Kidney tubule cell (primary cell): Measurements from ENCODE around the gene MS4A15.
A peak's percentile ranks its signal among the peaks of the same experiment; 100 is the strongest.
"Not testable (repeated sequence)": the region's sequence is repeated elsewhere in the genome, so short reads cannot be mapped to it uniquely, and the experiment has no call there.

Source experiments
- DNase-seq: peaks from one replicate; pipeline ENCODE4 v3.0.0-alpha.2; 2018; ENCODE audit warnings: low spot score

Gene MS4A15

DNA sequence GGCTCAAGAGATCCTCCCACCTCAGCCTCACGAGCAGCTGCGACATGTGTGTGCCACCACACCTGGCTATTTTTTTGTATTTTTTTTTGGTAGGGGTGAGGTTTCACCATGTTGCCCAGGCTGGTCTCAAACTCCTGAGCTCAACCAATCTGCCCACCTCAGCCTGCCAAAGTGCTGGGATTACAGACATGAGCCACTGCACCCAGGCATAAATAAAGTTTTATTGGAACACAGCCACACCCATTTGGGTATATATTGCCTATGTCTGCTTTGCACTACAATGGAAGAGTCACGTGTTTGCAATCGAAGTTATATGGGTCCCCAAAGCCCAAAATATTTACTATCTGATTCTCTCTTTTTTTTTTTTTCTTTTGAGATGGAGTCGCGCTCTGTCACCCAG is 1.8 kb upstream of the MS4A15 start:
- DNase-seq: no peak

DNA sequence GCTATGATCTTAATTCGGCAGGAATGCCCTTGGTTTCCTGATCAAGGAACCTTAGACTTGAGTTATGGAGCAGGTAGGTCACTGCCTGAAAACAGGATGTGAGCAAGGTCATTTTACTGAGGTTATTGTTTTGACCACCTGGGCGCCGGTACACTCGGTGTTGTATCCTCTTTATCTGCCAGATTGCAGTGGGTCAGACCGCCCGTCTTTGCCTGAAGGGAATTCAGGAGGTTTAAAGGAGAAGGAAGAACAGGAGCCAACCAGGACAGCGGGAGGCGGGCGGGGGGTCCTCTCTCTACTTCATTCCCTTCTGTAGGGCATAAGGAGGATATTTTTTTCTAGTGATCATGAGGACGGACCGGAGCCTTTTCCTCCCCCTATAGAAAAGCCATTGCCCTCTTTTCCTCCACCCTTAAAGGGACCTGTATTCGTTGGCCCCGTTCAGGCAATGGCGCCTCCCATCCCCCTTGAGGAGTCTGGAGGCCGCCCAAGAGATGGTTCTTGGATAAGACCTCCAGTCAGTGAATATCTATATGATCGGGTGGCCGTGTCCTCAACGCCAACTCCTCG is 649 bp downstream of the MS4A15 start:
- DNase-seq: no peak

DNA sequence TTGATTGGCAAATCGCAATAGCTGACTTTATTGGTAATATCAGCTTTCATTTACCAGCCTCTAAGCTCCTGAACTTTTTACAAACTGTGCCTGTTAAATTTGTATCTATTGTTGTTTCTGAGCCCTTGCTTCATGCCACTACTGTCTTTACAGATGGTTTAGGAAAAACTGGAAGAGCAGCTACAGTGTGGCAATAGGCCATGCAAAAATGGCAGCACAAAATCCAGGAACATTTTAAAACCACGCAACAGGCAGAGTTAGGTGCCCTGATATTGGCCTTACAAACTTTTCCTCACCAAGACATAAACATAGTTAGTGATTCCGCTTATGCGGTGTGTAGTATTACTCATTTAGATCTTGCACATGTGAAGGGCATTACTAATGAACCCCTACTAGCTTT is 2.0 kb downstream of the MS4A15 start:
- DNase-seq: not testable (repeated sequence)

DNA sequence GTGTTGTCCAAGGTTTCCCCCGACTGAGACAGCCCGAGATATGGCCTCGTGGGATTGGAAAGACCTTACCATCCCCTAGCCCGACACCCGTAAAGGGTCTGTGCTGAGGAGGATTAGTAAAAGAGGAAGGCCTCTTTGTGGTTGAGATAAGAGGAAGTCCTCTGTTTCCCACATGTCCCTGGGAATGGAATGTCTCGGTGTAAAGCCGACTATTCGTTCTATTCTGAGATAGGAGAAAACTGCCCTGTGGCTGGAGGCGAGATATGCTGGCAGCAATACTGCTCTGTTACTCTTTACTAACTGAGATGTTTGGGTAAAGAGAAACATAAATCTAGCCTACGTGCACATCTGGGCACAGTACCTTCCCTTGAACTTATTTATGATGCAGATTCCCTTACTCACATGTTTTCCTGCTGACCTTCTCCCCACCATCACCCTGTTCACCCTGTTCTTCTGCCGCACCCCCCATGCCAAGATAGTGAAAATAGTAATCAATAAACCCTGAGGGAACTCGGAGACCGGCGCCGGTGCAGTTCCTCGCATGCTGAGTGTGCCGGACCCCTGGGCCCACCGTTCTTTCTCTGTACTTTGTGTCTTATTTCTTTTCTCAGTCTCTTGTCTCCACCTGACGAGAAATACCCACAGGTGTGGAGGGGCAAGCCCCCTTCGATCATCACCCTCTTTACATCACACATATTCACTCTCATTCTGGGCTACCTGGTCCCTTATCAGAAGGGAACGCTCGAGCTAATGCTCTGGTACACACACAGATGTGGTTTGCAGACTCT is 3.0 kb downstream of the MS4A15 start:
- not testable (repeated sequence) for DNase-seq

DNA sequence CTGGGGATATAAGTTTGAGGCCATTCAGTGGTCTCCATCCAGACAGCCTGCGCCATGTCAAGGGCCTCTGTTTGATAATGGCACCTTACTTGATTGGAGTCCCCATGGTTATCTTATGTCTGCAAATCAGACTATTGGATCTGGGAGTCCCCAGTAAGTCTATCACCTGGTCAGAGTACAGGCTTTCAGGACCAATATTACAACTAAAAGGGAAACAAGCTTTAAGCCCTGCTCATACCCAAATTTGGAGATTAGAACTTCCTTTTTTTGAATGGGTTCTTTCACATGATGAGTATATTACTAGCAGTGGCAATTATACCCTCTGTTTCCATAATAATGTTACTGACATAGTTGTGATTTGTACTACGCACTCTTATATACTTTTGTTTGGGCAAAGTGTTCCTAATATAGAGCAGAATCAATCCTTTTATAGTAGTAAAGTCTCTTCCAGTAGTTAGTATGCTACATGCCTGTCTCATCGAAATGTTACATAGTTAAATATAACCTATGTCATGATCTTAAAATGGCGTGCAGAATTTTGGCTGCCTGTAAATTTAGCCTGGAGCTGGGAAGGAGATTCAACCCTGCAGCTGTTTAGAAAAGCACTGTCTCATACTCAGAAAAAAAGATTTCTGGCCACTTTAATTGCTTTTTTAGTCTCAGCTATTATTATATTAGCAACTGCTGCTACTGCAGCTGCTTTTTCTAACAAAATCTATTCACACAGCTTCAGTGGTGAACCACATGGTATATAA is 4.9 kb downstream of the MS4A15 start:
- DNase-seq: no peak

DNA sequence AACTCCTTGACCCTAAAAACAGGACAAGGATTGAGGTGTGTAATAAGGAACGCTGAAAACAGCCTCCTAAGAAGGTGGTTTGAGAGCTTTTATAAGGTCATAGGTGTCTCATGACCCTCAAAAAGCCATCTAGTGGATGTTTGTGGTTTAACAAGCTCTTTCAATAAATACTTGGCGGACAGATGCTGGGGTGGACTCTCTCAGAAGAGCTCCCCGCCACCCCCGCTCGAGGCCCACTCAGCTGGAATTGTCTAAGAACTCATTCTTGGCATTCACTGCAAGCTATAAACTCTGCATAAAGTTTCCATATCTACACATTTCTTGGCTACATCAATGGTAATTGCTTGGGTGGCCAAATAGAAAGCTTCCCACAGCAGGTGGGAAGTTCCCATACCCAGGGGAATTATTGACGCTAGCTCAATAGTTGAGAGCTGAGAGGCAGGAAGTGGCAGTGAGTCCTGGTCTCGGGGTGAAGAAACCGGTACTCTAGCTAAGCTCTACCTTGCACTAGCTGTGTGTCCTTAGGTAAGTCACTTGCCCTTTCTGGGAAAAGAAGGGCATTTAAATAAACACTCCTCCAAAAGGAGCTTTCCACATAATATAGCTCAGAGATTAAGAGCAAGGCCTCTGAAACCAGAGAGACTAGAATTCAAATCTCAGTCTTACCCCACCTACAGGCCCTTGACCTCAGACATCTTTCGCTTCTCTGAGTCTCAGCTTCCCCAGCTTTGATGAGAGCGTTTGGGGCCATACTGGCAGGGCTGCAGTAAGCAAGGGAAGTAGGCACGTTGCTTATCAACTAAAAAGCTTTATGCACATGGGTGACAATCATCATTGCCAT is 6.4 kb downstream of the MS4A15 start:
- peak; percentile 5 for DNase-seq

DNA sequence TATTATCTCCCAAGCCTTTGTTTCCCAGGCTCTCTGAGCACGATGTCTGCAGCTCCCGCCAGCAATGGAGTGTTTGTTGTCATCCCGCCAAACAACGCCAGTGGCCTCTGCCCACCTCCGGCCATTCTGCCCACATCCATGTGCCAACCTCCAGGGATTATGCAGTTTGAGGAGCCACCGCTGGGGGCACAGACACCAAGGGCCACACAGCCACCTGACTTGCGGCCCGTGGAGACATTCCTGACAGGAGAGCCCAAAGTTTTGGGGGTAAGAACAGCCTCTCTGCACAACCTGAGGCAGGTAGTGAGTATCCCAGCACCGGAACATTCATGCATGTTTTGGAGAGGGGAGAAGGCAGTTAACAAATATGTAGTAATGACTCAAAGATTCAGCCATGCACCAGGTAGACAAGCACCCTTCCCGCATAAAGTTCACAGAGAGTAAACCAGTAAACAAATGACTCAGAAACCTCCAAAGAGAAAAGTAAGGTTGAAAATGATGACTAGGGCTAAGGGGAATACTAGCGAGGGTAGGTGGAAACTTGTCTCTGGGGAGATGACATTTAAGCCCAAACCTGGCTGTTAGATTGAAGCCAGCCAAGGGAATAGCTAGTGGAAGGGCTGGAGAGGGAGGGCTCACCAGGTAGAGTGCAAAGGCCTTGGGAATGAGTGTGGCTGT is 7.2 kb downstream of the MS4A15 start:
- DNase-seq: no peak

DNA sequence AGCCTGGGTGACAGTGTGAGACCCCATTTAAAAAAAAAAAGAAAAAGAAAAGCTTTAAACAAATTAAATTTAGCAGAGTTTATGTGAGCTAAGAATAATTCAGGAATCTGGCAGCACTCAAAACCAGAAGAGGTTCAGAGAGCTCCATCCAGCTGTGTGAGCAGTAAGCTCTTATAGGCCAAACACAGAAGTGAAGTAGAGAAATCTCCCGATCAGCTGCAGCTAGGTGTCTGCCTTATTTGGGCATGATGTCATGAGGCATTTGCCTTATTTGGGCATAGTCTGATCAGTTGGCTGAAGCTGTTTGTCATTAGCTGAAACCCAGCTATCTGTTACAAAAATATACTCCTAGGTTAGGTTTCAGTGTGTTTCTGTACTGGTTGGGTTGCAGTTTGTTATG is 8.2 kb downstream of the MS4A15 start:
- DNase-seq: no peak

DNA sequence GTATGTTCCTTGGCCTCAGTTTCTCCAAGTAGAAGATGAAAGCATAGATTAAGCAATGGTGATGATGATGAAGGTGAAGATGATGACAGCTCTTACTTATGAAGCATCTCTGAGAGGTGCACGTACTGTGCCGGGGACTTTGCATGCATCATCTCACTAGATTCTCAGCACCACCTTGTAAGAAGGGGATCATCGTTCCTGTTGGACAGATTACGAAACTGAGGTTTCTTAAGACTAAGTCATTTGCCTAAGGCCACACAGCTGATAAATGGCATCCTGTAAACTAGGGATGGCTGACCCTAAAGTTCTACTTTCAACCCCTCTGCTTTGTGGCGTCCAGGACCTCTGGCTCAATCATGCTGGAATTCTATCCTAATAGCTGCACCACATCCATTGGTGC is 8.7 kb downstream of the MS4A15 start:
- DNase-seq: no peak

DNA sequence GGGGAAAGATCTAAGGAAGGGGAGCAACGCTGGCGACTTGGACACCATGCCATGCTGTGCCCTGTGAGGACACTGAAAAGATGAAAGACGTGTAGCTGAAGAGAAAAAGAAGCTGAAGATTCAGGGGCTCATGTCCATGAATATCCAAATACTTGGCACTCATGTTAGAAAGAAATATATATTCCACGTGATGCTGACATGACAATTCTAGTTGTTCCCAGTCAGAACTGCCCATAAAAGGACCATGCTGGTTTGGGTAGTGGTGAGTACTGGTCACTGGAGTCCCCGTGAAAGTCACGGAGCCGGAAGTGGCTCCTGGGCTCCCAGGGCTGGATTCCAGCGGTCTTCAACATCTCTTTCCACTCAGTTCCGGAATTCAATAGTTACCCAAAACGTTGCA is 9.9 kb downstream of the MS4A15 start:
- no peak for DNase-seq

DNA sequence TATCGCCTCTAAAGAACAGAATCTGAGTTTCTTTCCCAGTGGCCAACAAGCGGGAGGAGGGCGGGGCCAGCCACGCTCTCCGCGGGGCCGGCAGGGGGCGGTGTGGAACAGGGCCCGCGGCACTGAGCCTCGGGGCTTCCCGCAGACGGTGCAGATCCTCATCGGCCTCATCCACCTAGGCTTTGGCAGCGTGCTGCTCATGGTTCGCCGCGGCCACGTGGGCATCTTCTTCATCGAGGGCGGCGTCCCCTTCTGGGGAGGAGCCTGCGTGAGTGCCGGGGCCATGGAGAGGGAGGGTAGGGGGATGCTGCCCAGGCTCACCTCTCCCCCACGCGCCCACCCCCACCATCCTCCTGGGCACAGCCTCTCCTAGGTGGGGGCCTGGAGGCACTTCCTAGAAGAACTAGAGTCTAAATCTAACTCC is 10.7 kb downstream of the MS4A15 start:
- DNase-seq: peak; percentile 4

DNA sequence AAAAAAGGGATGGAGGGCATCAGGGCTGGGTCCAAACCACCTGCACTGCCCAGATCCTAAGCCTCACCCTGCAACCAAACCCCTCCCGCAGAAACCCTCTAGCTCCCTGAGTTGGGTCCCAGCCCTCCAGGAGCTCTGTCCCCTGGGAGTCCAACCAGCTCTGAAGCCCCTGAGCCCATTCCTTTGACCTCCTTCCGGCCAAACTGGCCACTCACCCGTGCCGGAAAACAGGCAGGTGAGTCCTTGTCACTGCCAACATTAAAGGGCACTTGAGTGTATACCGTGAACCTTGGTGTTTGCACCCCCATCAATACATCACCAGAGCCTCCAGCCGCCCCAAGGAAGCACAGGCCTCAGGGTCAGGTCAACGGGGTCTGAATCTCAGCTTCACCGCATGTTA is 11.5 kb downstream of the MS4A15 start:
- DNase-seq: no peak

DNA sequence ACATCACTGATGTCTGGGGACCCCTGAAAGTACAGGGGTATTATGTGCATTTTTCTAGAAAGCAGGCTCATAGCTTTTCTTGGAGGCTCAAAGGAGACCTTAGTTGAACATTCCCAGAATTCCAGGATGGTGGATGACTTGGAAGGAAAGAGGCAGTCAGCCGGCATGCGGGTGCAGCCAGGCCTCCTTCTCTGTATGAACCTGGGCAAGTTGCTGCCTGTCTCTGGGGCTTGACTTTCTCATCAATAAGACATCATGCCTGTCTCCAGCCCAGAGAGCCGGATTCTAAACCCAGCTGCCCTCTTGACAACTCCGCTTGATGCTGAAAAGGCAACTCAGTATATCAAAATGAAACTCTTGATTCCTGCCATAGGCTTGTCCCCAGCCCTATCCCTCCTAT is 12.6 kb downstream of the MS4A15 start:
- no peak for DNase-seq

DNA sequence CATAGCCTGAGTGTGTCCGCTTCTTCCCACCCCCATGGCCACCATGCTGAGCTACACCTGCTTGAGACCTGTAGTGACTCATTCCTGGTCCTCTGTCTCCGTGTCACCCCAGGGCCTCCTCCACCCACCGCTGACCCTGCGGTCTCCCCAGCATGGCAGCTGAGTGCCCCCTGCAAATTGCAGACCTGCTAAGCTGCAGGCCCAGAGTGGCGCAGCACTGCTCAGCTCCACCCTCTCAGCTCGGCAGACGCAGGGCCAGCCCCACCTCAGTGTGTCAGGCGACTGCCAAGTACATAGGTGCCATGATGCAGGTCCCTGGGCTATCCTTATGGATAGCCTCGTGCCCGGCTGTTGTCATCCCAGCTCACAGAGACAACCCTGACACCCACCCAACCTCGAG is 13.1 kb downstream of the MS4A15 start:
- DNase-seq: no peak

DNA sequence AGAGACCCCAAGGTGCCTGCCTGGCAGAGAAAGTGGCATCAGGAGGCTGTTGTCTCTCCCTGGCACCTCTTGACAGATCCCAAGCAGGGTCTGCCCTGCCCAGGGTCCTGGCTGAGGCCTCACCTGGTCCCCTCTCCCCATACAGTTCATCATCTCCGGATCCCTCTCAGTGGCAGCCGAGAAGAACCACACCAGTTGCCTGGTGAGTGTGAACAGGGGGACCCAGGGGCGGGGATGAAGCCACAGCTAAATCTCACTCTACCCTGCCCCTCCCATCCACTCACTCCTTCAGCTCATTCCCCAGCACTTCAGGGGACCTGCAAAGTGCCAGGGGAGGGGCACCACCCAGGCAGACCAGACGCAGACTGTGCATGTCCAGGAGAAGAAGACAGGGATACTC is 14.5 kb downstream of the MS4A15 start:
- DNase-seq: no peak

DNA sequence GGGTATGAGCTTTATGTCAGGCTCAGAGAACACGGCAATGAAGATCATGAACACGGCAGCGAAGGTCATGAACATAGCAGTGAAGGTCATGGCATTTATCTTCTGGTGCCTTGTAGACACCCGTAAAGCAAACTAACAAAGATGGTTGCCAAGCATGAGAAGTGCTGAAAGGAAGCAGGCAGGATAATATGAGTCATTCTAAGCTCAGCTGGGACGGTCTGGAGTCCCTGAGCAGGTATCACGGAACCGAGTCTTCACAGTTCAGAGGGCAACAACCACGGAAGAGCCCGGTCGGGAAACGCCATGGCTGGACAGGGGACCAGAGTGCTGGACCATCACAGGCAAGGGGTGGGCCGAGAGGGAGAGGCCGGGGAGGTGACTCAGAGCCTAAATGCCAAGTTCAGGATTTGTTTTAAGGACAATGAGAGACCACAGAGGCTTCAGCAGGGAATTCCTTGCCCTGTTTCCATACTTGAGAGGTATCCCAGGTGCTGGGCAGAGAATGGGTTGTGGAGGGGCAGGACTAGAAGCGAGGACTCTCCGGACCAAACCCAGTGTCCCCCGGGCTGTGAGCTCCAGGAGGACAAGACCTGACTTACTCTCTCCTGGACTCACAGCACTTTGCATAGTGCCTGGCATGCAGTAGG is 15.3 kb downstream of the MS4A15 start:
- peak; percentile 9 for DNase-seq

DNA sequence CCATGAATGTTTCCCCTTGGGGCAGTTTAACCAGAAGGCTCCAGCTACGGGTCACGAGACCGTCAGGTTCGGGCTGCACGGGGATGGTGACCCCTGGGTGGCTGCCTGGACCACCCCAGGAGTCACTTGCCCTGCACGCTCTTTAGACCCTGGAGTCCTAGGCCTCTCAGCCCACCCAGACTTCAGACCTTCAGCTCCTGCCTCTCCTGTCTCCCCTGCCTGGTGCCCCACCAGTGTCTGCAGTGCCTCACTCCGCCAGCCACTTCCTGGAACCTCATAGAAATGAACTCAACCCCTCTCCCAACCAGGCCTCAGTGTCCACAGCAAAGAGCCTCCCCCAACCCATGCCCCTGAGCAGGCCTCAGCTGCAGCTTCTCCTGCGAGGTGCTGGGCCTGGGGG is 16.0 kb downstream of the MS4A15 start:
- no peak for DNase-seq

DNA sequence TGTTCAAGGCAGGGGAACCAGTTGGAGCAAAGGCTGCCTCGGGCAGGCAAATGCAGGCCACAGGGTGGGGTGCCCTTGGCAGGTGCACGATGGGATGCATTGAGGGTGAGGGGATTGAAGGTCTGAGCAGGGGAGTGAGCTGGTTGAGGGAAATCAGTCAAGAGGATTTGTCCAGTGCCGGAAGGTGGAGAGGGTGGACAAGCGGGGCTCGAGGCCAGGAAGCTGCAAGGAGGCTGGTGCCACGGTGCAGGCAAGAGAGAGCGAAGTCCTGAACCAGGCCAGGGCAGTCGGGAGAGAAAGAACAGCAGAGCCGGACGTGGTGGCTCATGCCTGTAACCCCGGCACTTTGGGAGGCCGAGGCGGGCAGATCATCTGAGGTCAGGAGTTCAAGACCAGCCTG is 18.1 kb downstream of the MS4A15 start:
- no peak for DNase-seq

DNA sequence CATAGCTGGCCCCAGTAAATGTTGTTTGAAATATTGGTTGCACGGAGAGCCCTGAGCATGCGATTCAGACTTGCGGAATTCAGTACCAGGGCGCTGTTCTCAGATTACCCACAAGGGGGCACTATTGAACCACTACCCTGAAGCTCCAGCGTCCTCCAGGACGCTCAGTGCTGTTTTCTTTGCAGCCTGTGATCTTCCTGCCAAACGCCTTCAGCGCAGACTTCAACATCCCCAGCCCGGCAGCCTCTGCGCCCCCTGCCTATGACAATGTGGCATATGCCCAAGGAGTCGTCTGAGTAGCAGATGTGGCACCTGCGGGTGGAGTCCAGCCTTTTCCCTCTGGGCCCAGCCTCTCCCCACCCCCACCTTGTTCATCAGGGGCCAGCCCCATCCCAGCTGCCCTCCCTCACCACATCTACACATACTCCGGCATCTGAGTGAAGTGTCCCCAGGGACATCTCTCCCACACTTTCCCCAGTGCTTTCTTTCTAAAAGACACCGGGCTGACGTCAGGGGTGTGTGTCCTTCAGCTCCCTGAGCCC is 18.8 kb downstream of the MS4A15 start:
- peak; percentile 88 for DNase-seq

DNA sequence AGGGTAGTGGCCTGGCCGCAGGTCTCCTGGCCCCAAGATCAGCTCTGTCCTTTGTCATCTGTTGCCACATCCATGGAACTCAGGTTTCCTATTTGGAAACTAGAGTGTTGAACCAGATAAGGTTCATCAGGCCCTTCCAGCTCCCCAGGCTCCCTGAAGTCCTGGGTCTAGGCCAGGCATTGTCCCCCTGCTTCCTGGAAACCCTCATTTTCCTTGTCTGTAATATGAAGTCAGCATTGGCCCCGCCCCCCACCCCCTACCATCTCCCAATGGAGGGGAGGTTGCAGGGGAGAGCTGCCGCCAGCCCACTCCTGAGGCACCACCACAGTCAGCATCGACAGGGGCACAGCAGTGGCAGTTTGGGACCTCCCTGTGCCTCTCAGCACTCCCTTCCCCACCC is 19.5 kb downstream of the MS4A15 start:
- DNase-seq: no peak

DNA sequence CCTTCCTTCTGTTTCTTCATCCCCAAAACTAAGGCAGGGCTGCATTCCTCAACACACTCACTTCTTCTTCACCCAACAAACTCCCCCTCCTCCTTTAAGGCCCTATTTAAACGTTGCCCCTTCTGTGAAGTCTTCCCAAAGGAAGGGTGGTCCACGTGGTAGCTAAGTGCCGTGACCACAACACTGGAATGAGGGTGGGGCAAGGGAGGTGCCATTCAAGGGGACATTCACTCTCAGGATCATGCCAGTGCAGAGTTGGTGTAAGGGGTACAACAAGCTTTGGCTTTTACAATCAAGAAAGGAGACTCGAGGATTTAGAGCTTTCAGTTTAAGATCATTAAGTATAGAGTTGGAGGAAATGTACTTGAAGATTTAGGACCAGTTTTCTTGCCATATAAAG is 20.4 kb downstream of the MS4A15 start:
- DNase-seq: no peak
